Liver (tissue), 9 donors: ENCODE results near the gene KLF13. TPM values are rescaled to one million over a fixed set of nuclear protein-coding genes. Genes with fewer than 3 reads are reported as not detected.

ENCODE experiments used
- DNase-seq: peaks from one replicate; pipeline ENCODE4 v3.0.0-alpha.2; 2017; ENCODE audit warnings: low spot score
- H3K27ac ChIP-seq, 2 donors: one replicate each; pipeline ENCODE4 v1.7.0; 2013; ENCODE audit warnings: inconsistent platforms in 2 of 2, low read length in 2 of 2, control low read depth in 1 of 2, low read depth in 1 of 2, mild to moderate bottlenecking in 1 of 2
- H3K27me3 ChIP-seq, 4 donors: one replicate each; pipeline versions ENCODE4 v1.6.1 to v1.7.0; 2013; ENCODE audit warnings: low read length in 3 of 4, inconsistent platforms in 1 of 4, mild to moderate bottlenecking in 1 of 4, moderate library complexity in 1 of 4; ENCODE audit not compliant: control insufficient read depth in 4 of 4, insufficient read depth in 4 of 4
- H3K36me3 ChIP-seq, 4 donors: one replicate each; pipeline versions ENCODE4 v1.6.1 to v1.7.0; 2013; ENCODE audit warnings: low read length in 3 of 4, mild to moderate bottlenecking in 3 of 4, low read depth in 1 of 4, moderate library complexity in 1 of 4; ENCODE audit not compliant: control insufficient read depth in 4 of 4, insufficient read depth in 3 of 4
- H3K4me1 ChIP-seq, 4 donors: one replicate each; pipeline versions ENCODE4 v1.6.1 to v1.7.0; 2013; ENCODE audit warnings: low read length in 3 of 4, mild to moderate bottlenecking in 3 of 4, moderate library complexity in 1 of 4; ENCODE audit not compliant: control insufficient read depth in 4 of 4, insufficient read depth in 4 of 4
- H3K4me3 ChIP-seq, 3 donors: one replicate each; pipeline versions ENCODE4 v1.6.1 to v1.7.0; 2013; ENCODE audit warnings: low read length in 3 of 3, control low read depth in 1 of 3, low read depth in 1 of 3, mild to moderate bottlenecking in 1 of 3
- H3K9ac ChIP-seq, 2 donors: one replicate each; pipeline ENCODE4 v1.7.0; 2013; ENCODE audit warnings: low read length in 2 of 2, mild to moderate bottlenecking in 2 of 2, moderate library complexity in 2 of 2, control low read depth in 1 of 2, low read depth in 1 of 2
- H3K9me3 ChIP-seq, 4 donors: one replicate each; pipeline versions ENCODE4 v1.6.1 to v1.7.0; 2013; ENCODE audit warnings: low read length in 3 of 4; ENCODE audit not compliant: control insufficient read depth in 4 of 4
- CTCF ChIP-seq: fragments of 150-350 bp; IDR thresholded peaks from 2 replicates; pipeline ENCODE4 v1.5.1; 2017; ENCODE audit warnings: improper control_type of control experiment, low read depth, low read length; ENCODE audit not compliant: missing input control
- EGR1 ChIP-seq, 2 donors: IDR thresholded peaks; 2 replicates each; pipeline ENCODE4 v1.6.1; 2016 to 2018; ENCODE audit warnings: antibody characterized with exemption in 2 of 2, low read depth in 2 of 2
- FOXA1 ChIP-seq: IDR thresholded peaks from 2 replicates; pipeline ENCODE4 v1.6.1; 2016; ENCODE audit warnings: antibody characterized with exemption
- FOXA2 ChIP-seq: IDR thresholded peaks from 2 replicates; pipeline ENCODE4 v1.6.1; 2016; ENCODE audit warnings: antibody characterized with exemption
- GABPA ChIP-seq, 2 donors: IDR thresholded peaks in 1 of 2; conservative IDR thresholded peaks in 1 of 2; 2 replicates each; pipeline ENCODE4 v1.6.1; 2016; ENCODE audit warnings: antibody characterized with exemption in 2 of 2, mild to moderate bottlenecking in 1 of 2, moderate library complexity in 1 of 2
- HNF4A ChIP-seq, 2 donors: conservative IDR thresholded peaks; 2 replicates each; pipeline ENCODE4 v1.6.1; 2016; ENCODE audit warnings: antibody characterized with exemption in 2 of 2, mild to moderate bottlenecking in 2 of 2
- HNF4G ChIP-seq: IDR thresholded peaks from 2 replicates; pipeline ENCODE4 v1.6.1; 2016; ENCODE audit warnings: antibody characterized with exemption
- JUND ChIP-seq, 2 donors: IDR thresholded peaks; 2 replicates each; pipeline ENCODE4 v1.6.1; 2016; ENCODE audit warnings: antibody characterized with exemption in 2 of 2
- NR2F2 ChIP-seq: IDR thresholded peaks from 2 replicates; pipeline ENCODE4 v1.6.1; 2016; ENCODE audit warnings: antibody characterized with exemption
- RAD21 ChIP-seq, 2 donors: IDR thresholded peaks; 2 replicates each; pipeline ENCODE4 v1.6.1; 2016; ENCODE audit warnings: antibody characterized with exemption in 2 of 2, mild to moderate bottlenecking in 2 of 2
- REST ChIP-seq: IDR thresholded peaks from 2 replicates; pipeline ENCODE4 v1.6.1; 2016; ENCODE audit warnings: antibody characterized with exemption, mild to moderate bottlenecking
- RXRA ChIP-seq, 2 donors: IDR thresholded peaks; 2 replicates each; pipeline ENCODE4 v1.6.1; 2017 to 2018; ENCODE audit warnings: antibody characterized with exemption in 2 of 2, mild to moderate bottlenecking in 1 of 2
- SP1 ChIP-seq: IDR thresholded peaks from 2 replicates; pipeline ENCODE4 v1.6.1; 2018; ENCODE audit warnings: antibody characterized with exemption, mild to moderate bottlenecking
- TAF1 ChIP-seq: conservative IDR thresholded peaks from 2 replicates; pipeline ENCODE4 v1.6.1; 2016; ENCODE audit warnings: antibody characterized with exemption, mild to moderate bottlenecking
- YY1 ChIP-seq: IDR thresholded peaks from 2 replicates; pipeline ENCODE4 v1.6.1; 2016; ENCODE audit warnings: antibody characterized with exemption, mild to moderate bottlenecking
- WGBS: extraction: QIAGEN DNeasy Blood & Tissue Kit; methylation state at CpG from one replicate; pipeline ENCODE4 v1.1.7; 2013; 5-methylcytosine and 5-hydroxymethylcytosine counted together
- polyA plus RNA-seq, 2 donors: library from polyadenylated mRNA; stranded (reverse) in 1 of 2; unstranded in 1 of 2; fragments of 200-250 nt in 1 of 2; fragments of >200 nt in 1 of 2; fragmentation: Nextera tagmentation in 1 of 2; extraction: Ambion mirVana in 1 of 2; gene quantifications; one replicate each; pipeline versions ENCODE4 v1.2.1 to v1.2.3, GENCODE V29; 2013 to 2015
- total RNA-seq, 2 donors: library from RNA; depleted of rRNA; stranded (reverse); fragments of >200 nt; gene quantifications; one replicate each; pipeline ENCODE4 v1.2.3, GENCODE V29; 2014
- TF ChIP-seq, protein P1 (sequence below): IDR thresholded peaks from 2 replicates; pipeline ENCODE4 v1.6.1; 2016; ENCODE audit warnings: antibody characterized with exemption
- TF ChIP-seq, protein P2 (sequence below): IDR thresholded peaks from 2 replicates; pipeline ENCODE4 v1.6.1; 2016; ENCODE audit warnings: antibody characterized with exemption
- TF ChIP-seq, protein P3 (sequence below): IDR thresholded peaks from 2 replicates; pipeline ENCODE4 v1.6.1; 2016; ENCODE audit warnings: antibody characterized with exemption
- donor health status: healthy.
- donor health status: healthy.
- donor health status: healthy.
- donor health status: healthy.
- donor health status: healthy.

Gene KLF13
- total and polyA plus RNA-seq, 4 donors: 17.4 to 77.1 (median 57.5) TPM

DNA sequence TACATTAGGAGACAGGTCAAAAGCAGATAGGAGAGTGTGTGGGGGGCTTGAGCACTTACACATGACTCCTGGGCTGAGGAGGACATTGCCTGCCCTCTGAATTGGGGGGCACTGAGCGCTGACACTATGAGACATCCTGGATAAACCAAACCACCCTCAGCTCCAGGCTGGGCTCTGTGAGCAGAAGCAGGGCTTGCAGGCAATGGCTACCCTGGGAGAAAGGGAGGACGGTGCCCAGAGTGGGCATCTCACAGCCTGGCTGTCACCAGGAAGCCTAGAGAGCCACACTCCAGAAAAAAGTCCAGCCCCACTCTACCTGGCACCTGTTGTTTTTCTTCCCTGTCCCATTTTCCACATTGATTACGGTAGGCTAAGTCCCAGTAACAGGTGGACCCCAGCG, 8.2 kb upstream of the KLF13 start (continued):
- TF ChIP-seq GABPA (IDR thresholded peaks at IDR 0.05 in 1 of 2, conservative IDR thresholded peaks at IDR 0.05 in 1 of 2): no peak
- TF ChIP-seq FOXA2: no peak
- TF ChIP-seq RXRA (IDR thresholded peaks at IDR 0.05): no peak
- TF ChIP-seq, protein P1, sequence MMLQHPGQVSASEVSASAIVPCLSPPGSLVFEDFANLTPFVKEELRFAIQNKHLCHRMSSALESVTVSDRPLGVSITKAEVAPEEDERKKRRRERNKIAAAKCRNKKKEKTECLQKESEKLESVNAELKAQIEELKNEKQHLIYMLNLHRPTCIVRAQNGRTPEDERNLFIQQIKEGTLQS: no peak
- no peak for TF ChIP-seq RAD21 (IDR thresholded peaks at IDR 0.05)
- TF ChIP-seq HNF4G: no peak
- TF ChIP-seq JUND (IDR thresholded peaks at IDR 0.05): no peak
- no peak for TF ChIP-seq YY1

GRCh38 chr15:31320022-31320421, 6.6 kb upstream of the KLF13 start:
- Histone ChIP-seq H3K27ac (no peak overlapping the region), H3K9me3 (no peaks in the 10 kb centered on the region), H3K36me3 (no peaks in the 10 kb centered on the region), H3K27me3 (no peaks in the 10 kb centered on the region), H3K4me3 (no peak overlapping the region), H3K9ac (no peak overlapping the region), H3K4me1 (peaks cover 1 to 23% (median 12%) of the 10 kb centered on the region in 4 donors)
- no peak for TF ChIP-seq TAF1
- TF ChIP-seq, protein P2, sequence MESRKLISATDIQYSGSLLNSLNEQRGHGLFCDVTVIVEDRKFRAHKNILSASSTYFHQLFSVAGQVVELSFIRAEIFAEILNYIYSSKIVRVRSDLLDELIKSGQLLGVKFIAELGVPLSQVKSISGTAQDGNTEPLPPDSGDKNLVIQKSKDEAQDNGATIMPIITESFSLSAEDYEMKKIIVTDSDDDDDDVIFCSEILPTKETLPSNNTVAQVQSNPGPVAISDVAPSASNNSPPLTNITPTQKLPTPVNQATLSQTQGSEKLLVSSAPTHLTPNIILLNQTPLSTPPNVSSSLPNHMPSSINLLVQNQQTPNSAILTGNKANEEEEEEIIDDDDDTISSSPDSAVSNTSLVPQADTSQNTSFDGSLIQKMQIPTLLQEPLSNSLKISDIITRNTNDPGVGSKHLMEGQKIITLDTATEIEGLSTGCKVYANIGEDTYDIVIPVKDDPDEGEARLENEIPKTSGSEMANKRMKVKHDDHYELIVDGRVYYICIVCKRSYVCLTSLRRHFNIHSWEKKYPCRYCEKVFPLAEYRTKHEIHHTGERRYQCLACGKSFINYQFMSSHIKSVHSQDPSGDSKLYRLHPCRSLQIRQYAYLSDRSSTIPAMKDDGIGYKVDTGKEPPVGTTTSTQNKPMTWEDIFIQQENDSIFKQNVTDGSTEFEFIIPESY: no peak
- no peak for TF ChIP-seq FOXA2
- TF ChIP-seq HNF4G: no peak
- no peak for TF ChIP-seq RAD21 (IDR thresholded peaks at IDR 0.05)
- no peak for TF ChIP-seq REST
- no peak for TF ChIP-seq FOXA1
- TF ChIP-seq YY1: no peak
- TF ChIP-seq HNF4A (conservative IDR thresholded peaks at IDR 0.05): no peak
- TF ChIP-seq JUND (IDR thresholded peaks at IDR 0.05): no peak
- no peak for TF ChIP-seq SP1
- TF ChIP-seq, protein P1: no peak
- no peak for TF ChIP-seq GABPA (IDR thresholded peaks at IDR 0.05 in 1 of 2, conservative IDR thresholded peaks at IDR 0.05 in 1 of 2)
- no peak for TF ChIP-seq CTCF
- TF ChIP-seq EGR1 (IDR thresholded peaks at IDR 0.05; ENCODE audit: low read depth in 2 of 2): no peak
- TF ChIP-seq, protein P3, sequence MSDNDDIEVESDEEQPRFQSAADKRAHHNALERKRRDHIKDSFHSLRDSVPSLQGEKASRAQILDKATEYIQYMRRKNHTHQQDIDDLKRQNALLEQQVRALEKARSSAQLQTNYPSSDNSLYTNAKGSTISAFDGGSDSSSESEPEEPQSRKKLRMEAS: no peak
- no peak for TF ChIP-seq NR2F2
- 88% methylated on average over 5 of the region's 5 CpGs for WGBS
- DNase-seq: no peak
